ENCODE results near the gene INSYN2B.

GRCh38 chr5:169918228-169918627 lies 62.1 kb downstream of the INSYN2B start:
- TF ChIP-seq POLR2AphosphoS5 (IDR thresholded peaks at IDR 0.05; ENCODE audit: low read depth) (no peak), REST (IDR thresholded peaks at IDR 0.05; ENCODE audit: unreplicated experiment) (no peak), CTCF (conservative IDR thresholded peaks at IDR 0.05; ENCODE audit: low read depth in 2 of 2) (no peak), EZH2 (IDR thresholded peaks at IDR 0.05; ENCODE audit: low read depth, unreplicated experiment) (no peak), CREB1 (CRISPR knock-in tag; IDR thresholded peaks at IDR 0.05; ENCODE audit: low read depth) (no peak), ZNF331 (CRISPR knock-in tag; IDR thresholded peaks at IDR 0.05; ENCODE audit: low read depth) (no peak), ETS1 (IDR thresholded peaks at IDR 0.05) (no peak), EZH2phosphoT487 (IDR thresholded peaks at IDR 0.05; ENCODE audit: unreplicated experiment) (no peak), ZNF114 (CRISPR knock-in tag; IDR thresholded peaks at IDR 0.05) (no peak), JUNB (IDR thresholded peaks at IDR 0.05; ENCODE audit: unreplicated experiment) (no peak), NANOG (IDR thresholded peaks at IDR 0.05; ENCODE audit: borderline replicate concordance) (no peak), STAT1 (IDR thresholded peaks at IDR 0.05; ENCODE audit: unreplicated experiment) (no peak), ZNF462 (CRISPR knock-in tag; IDR thresholded peaks at IDR 0.05) (no peak)
